Glutamatergic neuron (in vitro differentiated cells): ENCODE measurements around the gene ITPRID2. TPM values are rescaled to one million over a fixed set of nuclear protein-coding genes. Genes with fewer than 3 reads are reported as not detected.

Source experiments
- DNase-seq: peaks from one replicate; pipeline ENCODE4 v3.0.0; 2022
- H3K27ac Mint-ChIP-seq: one replicate; pipeline ENCODE4 v1.8.0; 2020; ENCODE audit warnings: mild to moderate bottlenecking, mixed read lengths, inconsistent platforms; ENCODE audit not compliant: unreplicated experiment
- H3K27me3 Mint-ChIP-seq: one replicate; pipeline ENCODE4 v1.8.0; 2020; ENCODE audit warnings: mild to moderate bottlenecking, moderate library complexity, mixed read lengths, inconsistent platforms; ENCODE audit not compliant: unreplicated experiment
- H3K36me3 Mint-ChIP-seq: one replicate; pipeline ENCODE4 v1.8.0; 2020; ENCODE audit warnings: mild to moderate bottlenecking, mixed read lengths, inconsistent platforms; ENCODE audit not compliant: unreplicated experiment
- H3K4me1 Mint-ChIP-seq: one replicate; pipeline ENCODE4 v1.8.0; 2020; ENCODE audit warnings: mild to moderate bottlenecking, low read depth, mixed read lengths, inconsistent platforms; ENCODE audit not compliant: unreplicated experiment
- H3K4me3 Mint-ChIP-seq: one replicate; pipeline ENCODE4 v1.8.0; 2020; ENCODE audit warnings: mild to moderate bottlenecking, mixed read lengths, inconsistent platforms; ENCODE audit not compliant: unreplicated experiment
- H3K9me3 Mint-ChIP-seq: one replicate; pipeline ENCODE4 v1.8.0; 2020; ENCODE audit warnings: mild to moderate bottlenecking, moderate library complexity, mixed read lengths, inconsistent platforms; ENCODE audit not compliant: unreplicated experiment
- total RNA-seq: library from RNA; stranded (reverse); fragmentation: NEBNext Ultra II Directional; extraction: Animal tissue kit (Norgen Biotek cat#: 25700); gene quantifications from one replicate; pipeline ENCODE4 v1.2.1, GENCODE V29; 2021; ENCODE audit not compliant: unreplicated experiment
- TF ChIP-seq, protein P1 (sequence below): fragments of 200-600 bp; sonication (generic); IDR thresholded peaks from one replicate; pipeline ENCODE4 v1.5.0; 2021; ENCODE audit not compliant: partially characterized antibody, unreplicated experiment

ITPRID2 gene
- total RNA-seq, 1 donor from 2014 or later, result 32.8 TPM

DNA sequence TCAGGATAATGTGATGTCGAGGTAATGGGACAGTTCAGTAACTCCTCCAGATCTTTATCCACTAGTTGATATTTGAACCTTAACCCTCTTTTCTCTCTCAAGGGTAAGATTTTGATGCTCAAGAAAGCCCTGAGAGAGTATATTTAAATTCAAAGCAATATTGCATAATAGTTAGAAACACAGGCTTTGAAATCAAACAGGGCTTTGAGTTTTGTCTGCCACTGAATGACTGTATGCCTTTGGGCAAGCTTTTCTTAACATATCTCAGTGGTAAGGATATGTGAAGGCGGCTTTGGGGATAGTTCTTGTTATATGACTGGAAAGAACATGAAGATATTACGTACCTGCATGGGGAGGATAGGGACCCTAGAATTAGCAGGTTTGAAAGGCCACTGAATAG is 11.1 kb downstream of the ITPRID2 start:
- H3K36me3 Mint-ChIP-seq, result no peaks in the 10 kb centered on the region
- no peaks in the 10 kb centered on the region for H3K4me1 Mint-ChIP-seq

GRCh38 chr2:181904022-181904632 is 12.6 kb downstream of the ITPRID2 start:
- H3K4me1 Mint-ChIP-seq, result no peaks in the 10 kb centered on the region
- H3K27me3 Mint-ChIP-seq, result no peaks in the 10 kb centered on the region
- no peaks in the 10 kb centered on the region for H3K9me3 Mint-ChIP-seq
- TF ChIP-seq, protein P1, sequence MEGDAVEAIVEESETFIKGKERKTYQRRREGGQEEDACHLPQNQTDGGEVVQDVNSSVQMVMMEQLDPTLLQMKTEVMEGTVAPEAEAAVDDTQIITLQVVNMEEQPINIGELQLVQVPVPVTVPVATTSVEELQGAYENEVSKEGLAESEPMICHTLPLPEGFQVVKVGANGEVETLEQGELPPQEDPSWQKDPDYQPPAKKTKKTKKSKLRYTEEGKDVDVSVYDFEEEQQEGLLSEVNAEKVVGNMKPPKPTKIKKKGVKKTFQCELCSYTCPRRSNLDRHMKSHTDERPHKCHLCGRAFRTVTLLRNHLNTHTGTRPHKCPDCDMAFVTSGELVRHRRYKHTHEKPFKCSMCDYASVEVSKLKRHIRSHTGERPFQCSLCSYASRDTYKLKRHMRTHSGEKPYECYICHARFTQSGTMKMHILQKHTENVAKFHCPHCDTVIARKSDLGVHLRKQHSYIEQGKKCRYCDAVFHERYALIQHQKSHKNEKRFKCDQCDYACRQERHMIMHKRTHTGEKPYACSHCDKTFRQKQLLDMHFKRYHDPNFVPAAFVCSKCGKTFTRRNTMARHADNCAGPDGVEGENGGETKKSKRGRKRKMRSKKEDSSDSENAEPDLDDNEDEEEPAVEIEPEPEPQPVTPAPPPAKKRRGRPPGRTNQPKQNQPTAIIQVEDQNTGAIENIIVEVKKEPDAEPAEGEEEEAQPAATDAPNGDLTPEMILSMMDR, result peak; percentile 69
- DNase-seq, result no peak
- no peaks in the 10 kb centered on the region for H3K36me3 Mint-ChIP-seq
- no peak overlapping the region for H3K27ac Mint-ChIP-seq
- no peak overlapping the region for H3K4me3 Mint-ChIP-seq

More for the DNA sequence above, 11.1 kb downstream of the ITPRID2 start:
- TF ChIP-seq, protein P1, result no peak
- H3K9me3 Mint-ChIP-seq, result no peaks in the 10 kb centered on the region
- H3K27me3 Mint-ChIP-seq, result no peaks in the 10 kb centered on the region
- H3K4me3 Mint-ChIP-seq, result no peak overlapping the region
- no peak overlapping the region for H3K27ac Mint-ChIP-seq
- no peak for DNase-seq

DNA sequence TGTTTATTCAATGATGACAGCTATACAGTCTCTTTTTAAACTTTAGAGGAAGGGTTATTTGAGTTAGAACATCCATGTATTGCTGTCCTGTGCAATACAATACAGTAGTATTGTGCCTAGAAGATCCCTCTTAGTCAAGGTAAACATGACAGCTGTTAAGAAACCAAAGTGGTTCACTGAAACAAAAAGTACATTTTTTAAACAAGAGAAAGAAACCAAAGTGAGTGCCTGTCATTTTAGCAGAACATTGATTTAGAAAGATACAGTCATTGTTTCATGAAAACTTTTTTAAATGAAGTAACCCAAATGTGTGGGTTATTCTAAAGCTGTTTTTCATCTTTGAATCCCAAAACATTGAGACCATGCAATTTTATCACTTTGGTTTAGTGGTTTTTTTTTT is 15.5 kb downstream of the ITPRID2 start:
- TF ChIP-seq, protein P1, result no peak
- no peaks in the 10 kb centered on the region for H3K4me1 Mint-ChIP-seq

GRCh38 chr2:181907635-181908034 is 16.1 kb downstream of the ITPRID2 start:
- Mint-ChIP-seq H3K4me3 (no peak overlapping the region), H3K36me3 (no peaks in the 10 kb centered on the region), H3K27me3 (no peaks in the 10 kb centered on the region), H3K9me3 (no peaks in the 10 kb centered on the region), H3K27ac (no peak overlapping the region), H3K4me1 (no peaks in the 10 kb centered on the region)
- no peak for DNase-seq
- TF ChIP-seq, protein P1, result no peak

More for the DNA sequence above, 15.5 kb downstream of the ITPRID2 start:
- Mint-ChIP-seq H3K9me3 (no peaks in the 10 kb centered on the region), H3K36me3 (no peaks in the 10 kb centered on the region), H3K4me3 (no peak overlapping the region), H3K27ac (no peak overlapping the region), H3K27me3 (no peaks in the 10 kb centered on the region)
- DNase-seq, result no peak

GRCh38 chr2:181910028-181910831 is 18.7 kb downstream of the ITPRID2 start:
- H3K4me1 Mint-ChIP-seq, result no peaks in the 10 kb centered on the region
- H3K27me3 Mint-ChIP-seq, result no peaks in the 10 kb centered on the region
- no peaks in the 10 kb centered on the region for H3K36me3 Mint-ChIP-seq
- no peak for DNase-seq
- TF ChIP-seq, protein P1, result no peak
- no peaks in the 10 kb centered on the region for H3K9me3 Mint-ChIP-seq
- H3K4me3 Mint-ChIP-seq, result no peak overlapping the region
- no peak overlapping the region for H3K27ac Mint-ChIP-seq
